Breast epithelium (tissue), 4 donors: ENCODE results near the gene RAB9B. TPM values are rescaled to one million over a fixed set of nuclear protein-coding genes. Genes with fewer than 3 reads are reported as not detected.

Experiments used
- DNase-seq, 2 donors: peaks; one replicate each; pipeline ENCODE4 v3.0.0-alpha.2; 2019; ENCODE audit warnings: low spot score in 2 of 2
- H3K27ac ChIP-seq, 2 donors: fragments of 200-600 bp; sonication (generic) in 1 of 2; one replicate each; pipeline ENCODE4 v1.5.1; 2016 to 2019; ENCODE audit warnings: mild to moderate bottlenecking in 1 of 2
- H3K27me3 ChIP-seq, 2 donors: fragments of 200-600 bp; sonication (generic) in 1 of 2; one replicate each; pipeline versions ENCODE4 v1.5.1 to v1.6.0; 2017 to 2019; ENCODE audit warnings: control low read depth in 1 of 2, mild to moderate bottlenecking in 1 of 2
- H3K36me3 ChIP-seq: fragments of 200-600 bp; one replicate; pipeline ENCODE4 v1.5.1; 2019
- H3K4me1 ChIP-seq, 2 donors: fragments of 200-600 bp; sonication (generic); one replicate each; pipeline ENCODE4 v1.5.1; 2016 to 2019; ENCODE audit warnings: control low read depth in 1 of 2
- H3K4me3 ChIP-seq, 3 donors: fragments of 200-600 bp; sonication (generic); 1 replicate in 2 of 3; 2 replicates in 1 of 3; pipeline ENCODE4 v1.5.1; 2016 to 2019; ENCODE audit warnings: mild to moderate bottlenecking in 3 of 3, moderate library complexity in 2 of 3
- H3K9me3 ChIP-seq, 2 donors: fragments of 200-600 bp; sonication (generic) in 1 of 2; one replicate each; pipeline ENCODE4 v1.5.1; 2016 to 2019; ENCODE audit warnings: control low read depth in 1 of 2
- CTCF ChIP-seq, 3 donors: fragments of 450-650 bp; IDR thresholded peaks; one replicate each; pipeline ENCODE4 v1.5.1; 2016 to 2017; ENCODE audit warnings: antibody characterized with exemption in 3 of 3, mild to moderate bottlenecking in 3 of 3, moderate library complexity in 3 of 3
- POLR2A ChIP-seq: fragments of 450-650 bp; IDR thresholded peaks from one replicate; pipeline ENCODE4 v1.6.1; 2016; ENCODE audit warnings: antibody characterized with exemption, mild to moderate bottlenecking, moderate library complexity
- POLR2AphosphoS5 ChIP-seq, 3 donors: sonication (generic); formaldehyde crosslinking; IDR thresholded peaks; one replicate each; pipeline ENCODE4 v1.6.1; 2017; ENCODE audit warnings: antibody characterized with exemption in 3 of 3
- intact Hi-C: fragments of 100-400 bp; cut with DNase I; formaldehyde crosslinking; loops from one replicate; pipeline ENCODE4 v1.15.1; 2023; ENCODE audit warnings: low total_unique reads
- total RNA-seq, 3 donors: library from RNA; depleted of rRNA; stranded (reverse); fragments of >200 nt; gene quantifications; one replicate each; pipeline ENCODE4 v1.1.0, GENCODE V29; 2016

The RAB9B gene
- total RNA-seq, 3 donors from 2014 or later, result 1.3 to 3.4 (median 1.9) TPM

GRCh38 chrX:103774070-103774642 is 57.9 kb downstream of the RAB9B start:
- Histone ChIP-seq H3K27me3 (peaks cover 0 to 76% of the 10 kb centered on the region in 2 donors), H3K27ac (no peak overlapping the region), H3K4me3 (no peak overlapping the region), H3K4me1 (no peaks in the 10 kb centered on the region), H3K9me3 (no peaks in the 10 kb centered on the region), H3K36me3 (no peaks in the 10 kb centered on the region)
- DNase-seq, result no peak
- TF ChIP-seq POLR2A (no peak), CTCF (IDR thresholded peaks at IDR 0.05) (peak in 2 of 3 donors; percentile 37 to 51), POLR2AphosphoS5 (IDR thresholded peaks at IDR 0.05) (no peak)
- intact Hi-C loops, result loop anchor here (5.0 kb wide), 1 partner anchor 1153 kb away; no protein-coding TSS in a partner anchor

GRCh38 chrX:103773445-103773844 is 58.6 kb downstream of the RAB9B start:
- Histone ChIP-seq H3K9me3 (no peaks in the 10 kb centered on the region), H3K36me3 (no peaks in the 10 kb centered on the region), H3K27ac (no peak overlapping the region), H3K4me3 (no peak overlapping the region), H3K4me1 (no peaks in the 10 kb centered on the region), H3K27me3 (peaks cover 0 to 72% of the 10 kb centered on the region in 2 donors)
- intact Hi-C loops, result loop anchor here (5.0 kb wide), 1 partner anchor 1154 kb away; no protein-coding TSS in a partner anchor
- TF ChIP-seq POLR2A, result no peak
- no peak for DNase-seq

Other genes with a start within 250 kb of the RAB9B start
- gene TCEAL4, start 246.7 kb downstream of the RAB9B start, total RNA-seq, result 100 to 1,000 TPM in 2 of 3 donors, 10 to 100 TPM in 1; 99.9 to 216 (median 113) TPM
- gene TCEAL3, start 224.3 kb downstream of the RAB9B start, total RNA-seq, result 10 to 100 TPM; 21.3 to 52.4 (median 41.6) TPM
- 100 to 1,000 TPM in 1 of 3 donors, 10 to 100 TPM in 2; 60.8 to 115 (median 76.4) TPM for gene TCEAL1, start 203.3 kb downstream of the RAB9B start, total RNA-seq
- 100 to 1,000 TPM; 179 to 400 (median 296) TPM for gene MORF4L2, start 145.6 kb downstream of the RAB9B start, total RNA-seq
- not detected for gene TMEM31, start 121.3 kb downstream of the RAB9B start, total RNA-seq
- 1 to 10 TPM; 1.3 to 3.4 (median 2.2) TPM for gene PLP1, start 55.4 kb downstream of the RAB9B start, total RNA-seq
- 1 to 10 TPM; 5.6 to 9.5 (median 5.6) TPM for gene TMSB15B, start 130.4 kb upstream of the RAB9B start, total RNA-seq
- gene H2BW1, start 181.5 kb upstream of the RAB9B start, total RNA-seq, result not detected
- gene H2BW2, start 207.7 kb upstream of the RAB9B start, total RNA-seq, result not detected
- gene TMSB15C, start 244.0 kb upstream of the RAB9B start, total RNA-seq, result 1 to 10 TPM; 1.8 to 6.2 (median 4.1) TPM